LHCN-M2 (cell line): ENCODE data around the gene ENO1. TPM values are rescaled to one million over a fixed set of nuclear protein-coding genes. Genes with fewer than 3 reads are reported as not detected.
"Not testable (repeated sequence)": the region's sequence is repeated elsewhere in the genome, so short reads cannot be mapped to it uniquely, and the experiment has no call there.

Source experiments
- DNase-seq: peaks from one replicate; pipeline ENCODE4 v3.0.0-alpha.2; 2012; ENCODE audit warnings: low read depth
- polyA plus RNA-seq: library from polyadenylated mRNA; unstranded; fragments of >200 nt; gene quantifications from one replicate; pipeline ENCODE4 v1.2.1, GENCODE V29; 2012; ENCODE audit warnings: missing spikeins
- total RNA-seq: library from RNA; depleted of rRNA; stranded (reverse); fragments of >200 nt; gene quantifications from 2 replicates; pipeline ENCODE4 v1.2.3, GENCODE V29; 2014; rRNA removed

The ENO1 gene
- total RNA-seq = 2,184 and 2,442 TPM in 2 replicates
- polyA plus RNA-seq = 2,381 TPM

DNA sequence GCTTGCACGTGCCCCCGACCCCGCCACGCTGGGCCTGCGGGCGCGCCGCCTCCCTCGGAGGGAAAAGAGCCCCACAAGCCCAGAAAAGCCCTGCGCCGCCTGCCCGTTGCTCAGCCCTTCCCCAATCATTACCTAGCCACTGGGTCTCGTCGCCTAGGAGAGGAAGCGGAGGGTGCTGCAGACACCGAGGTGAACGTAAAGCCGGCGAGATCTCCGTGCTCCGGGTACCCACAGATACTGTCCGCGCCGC, at the start of gene ENO1:
Gene ENO1, minus strand, starts transcription at position 239 of the 250 bp plus-strand sequence. CDS start 3,778 bp downstream, outside the sequence.
- DNase-seq = no peak

GRCh38 chr1:8926707-8927694, 48.5 kb upstream of the ENO1 start:
- DNase-seq = no peak

- no peak for DNase-seq
Observed at GRCh38 chr1:8925960-8926359, 47.5 kb upstream of the ENO1 start.

GRCh38 chr1:8925406-8925805, 46.9 kb upstream of the ENO1 start:
- DNase-seq = no peak

DNA sequence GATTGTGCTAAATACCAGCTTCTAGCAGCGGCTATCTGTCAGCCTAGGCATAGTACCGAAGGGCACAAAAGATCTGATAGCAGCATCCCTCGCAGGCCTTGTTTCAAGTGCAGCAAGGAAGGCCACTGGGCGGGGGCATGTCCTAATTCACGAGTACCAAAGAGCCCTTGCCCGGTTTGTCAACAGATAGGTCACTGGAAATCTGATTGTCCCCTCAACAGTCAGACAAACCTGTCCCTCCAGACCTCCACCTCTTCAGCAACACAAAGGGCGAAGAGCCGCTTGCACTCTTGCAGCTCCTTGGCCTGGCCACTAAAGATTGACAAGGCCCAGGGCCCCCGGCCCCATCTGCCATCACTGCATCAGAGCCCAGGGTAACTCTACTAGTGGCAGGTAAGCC, 44.5 kb upstream of the ENO1 start:
- DNase-seq = no peak

DNA sequence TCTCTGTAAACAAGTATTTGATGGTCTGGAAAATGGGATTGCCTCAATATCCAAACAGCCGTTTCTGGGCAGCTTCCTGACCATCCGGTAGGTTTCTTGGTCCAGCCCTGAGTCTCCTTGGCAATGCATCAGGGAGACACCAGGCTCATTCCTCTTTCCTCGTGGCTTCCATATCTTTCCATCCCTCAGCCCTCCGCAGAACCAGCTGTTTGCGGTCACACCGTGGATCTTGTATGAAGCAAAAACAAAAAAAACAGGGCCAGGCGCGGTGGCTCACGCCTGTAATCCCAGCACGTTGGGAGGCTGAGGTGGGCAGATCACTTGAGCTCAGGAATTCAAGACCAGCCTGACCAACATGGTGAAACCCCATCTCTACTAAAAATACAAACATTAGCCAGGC, 39.0 kb upstream of the ENO1 start:
- peak; percentile 66 for DNase-seq

- DNase-seq = no peak
Observed at GRCh38 chr1:8915446-8915845, 37.0 kb upstream of the ENO1 start.

DNA sequence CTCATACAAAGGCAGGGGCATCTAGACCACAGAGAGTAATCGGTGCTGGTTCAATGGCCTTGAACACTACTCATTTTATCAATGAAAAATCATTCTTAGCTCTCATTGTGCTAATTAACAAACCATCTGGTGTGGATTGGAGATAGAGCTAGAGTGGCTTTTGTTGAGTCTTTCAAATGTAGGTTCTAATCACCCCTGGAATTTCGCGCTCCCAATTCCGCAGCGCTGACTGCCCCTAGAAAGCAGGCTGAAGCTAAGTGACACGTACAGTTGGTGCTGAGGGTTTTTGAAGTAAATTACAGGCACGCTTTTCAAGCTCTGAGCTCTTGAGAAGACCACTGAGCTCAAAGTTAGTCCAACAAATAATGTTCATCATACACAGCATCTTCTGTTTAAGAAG, 36.0 kb upstream of the ENO1 start:
- no peak for DNase-seq

DNA sequence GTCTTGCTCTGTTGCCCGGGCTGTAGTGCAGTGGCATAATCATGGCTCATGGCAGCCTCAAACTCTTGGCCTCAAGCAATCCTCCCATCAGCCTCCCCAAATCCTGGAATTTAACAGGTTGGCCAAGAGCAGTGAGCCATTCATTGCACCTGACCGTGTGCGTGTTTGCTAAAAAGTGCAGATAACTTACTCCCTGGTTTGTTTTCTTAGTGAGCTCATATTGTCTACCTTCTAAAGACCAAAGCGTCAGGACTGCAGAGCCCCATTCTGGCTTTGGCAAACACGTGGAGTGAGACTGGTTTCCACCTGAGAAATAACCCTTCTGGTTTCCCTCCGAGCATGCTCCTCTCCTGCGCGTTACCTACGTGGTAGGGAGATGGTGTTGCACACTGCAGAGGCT, 35.0 kb upstream of the ENO1 start:
- no peak for DNase-seq

DNA sequence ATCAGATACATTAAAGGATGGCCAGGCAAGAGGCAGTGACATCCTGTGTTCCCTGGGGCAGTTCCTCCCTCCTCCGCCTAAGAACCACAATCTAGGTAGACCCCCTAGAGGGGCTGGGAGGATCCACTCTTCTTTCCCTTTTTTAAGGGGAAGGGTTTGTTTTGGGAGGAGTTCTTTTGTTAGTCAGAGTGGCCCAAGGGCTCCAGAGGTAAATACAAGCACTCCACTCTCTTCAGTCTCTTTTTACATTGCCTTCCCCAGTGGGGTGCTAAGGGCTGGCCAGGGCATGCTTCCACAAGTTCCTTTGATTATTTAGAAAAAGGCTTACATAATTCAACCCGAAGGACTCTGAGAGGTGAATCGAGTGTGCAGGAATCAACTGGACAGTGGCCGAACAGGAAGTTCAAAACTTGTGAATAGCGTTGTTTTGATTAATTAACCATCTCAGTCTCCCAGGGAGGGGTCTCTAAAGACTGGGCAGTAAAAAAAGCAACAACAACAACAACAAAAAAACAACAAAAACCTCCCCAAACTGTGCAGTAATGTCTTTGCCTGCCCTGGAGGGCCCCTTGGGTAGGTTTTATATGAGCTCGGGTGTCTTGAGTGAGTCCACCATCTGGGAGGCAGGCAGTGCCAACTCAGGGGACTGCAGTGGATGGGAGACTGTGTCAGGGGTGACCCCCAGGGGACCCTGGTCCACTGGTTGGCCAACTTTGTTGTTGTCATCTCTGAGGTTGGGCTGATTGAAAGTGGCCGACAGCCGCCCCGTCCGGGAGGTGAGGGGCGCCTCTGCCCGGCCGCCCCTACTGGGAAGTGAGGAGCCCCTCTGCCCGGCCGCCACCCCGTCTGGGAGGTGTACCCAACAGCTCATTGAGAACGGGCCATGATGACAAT, 33.2 kb upstream of the ENO1 start:
- no peak for DNase-seq

DNA sequence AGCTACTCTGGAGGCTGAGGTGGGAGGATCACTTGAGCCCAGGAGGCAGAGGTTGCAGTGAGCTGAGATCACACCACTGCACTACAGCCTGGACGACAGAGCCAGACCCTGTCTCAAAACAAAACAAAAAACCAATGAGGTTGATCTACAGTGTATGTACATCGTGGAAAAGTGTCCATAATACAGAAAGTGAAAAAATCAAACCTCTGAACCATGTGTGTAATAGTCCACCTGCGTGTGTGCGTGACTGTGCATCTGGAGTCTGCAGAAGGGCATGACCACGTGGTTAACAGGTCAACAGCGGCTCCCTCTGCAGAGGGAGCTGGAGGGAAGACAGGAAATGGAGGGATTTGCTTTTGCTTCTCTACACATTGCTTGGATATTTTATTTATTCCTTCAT, 32.4 kb upstream of the ENO1 start:
- no peak for DNase-seq

DNA sequence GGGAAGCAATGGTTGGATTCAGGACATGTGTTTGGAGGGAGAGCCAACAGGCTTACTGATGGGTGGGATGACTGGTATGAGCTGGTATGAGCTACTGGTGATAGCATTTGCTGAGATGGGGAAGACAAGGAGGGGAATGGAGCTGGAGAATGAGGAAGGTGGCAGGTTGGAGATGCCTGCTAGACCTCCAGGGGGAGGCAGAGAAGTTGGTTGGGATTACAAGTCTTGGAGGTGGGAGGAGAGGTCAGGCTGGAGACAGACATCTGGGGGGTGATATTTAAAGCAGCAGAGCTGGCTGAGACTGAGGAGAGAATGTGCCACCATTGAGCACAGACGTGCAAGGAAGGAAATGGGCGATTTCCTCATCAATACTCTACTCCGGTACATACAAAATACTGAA, 31.8 kb upstream of the ENO1 start:
- DNase-seq = no peak

DNA sequence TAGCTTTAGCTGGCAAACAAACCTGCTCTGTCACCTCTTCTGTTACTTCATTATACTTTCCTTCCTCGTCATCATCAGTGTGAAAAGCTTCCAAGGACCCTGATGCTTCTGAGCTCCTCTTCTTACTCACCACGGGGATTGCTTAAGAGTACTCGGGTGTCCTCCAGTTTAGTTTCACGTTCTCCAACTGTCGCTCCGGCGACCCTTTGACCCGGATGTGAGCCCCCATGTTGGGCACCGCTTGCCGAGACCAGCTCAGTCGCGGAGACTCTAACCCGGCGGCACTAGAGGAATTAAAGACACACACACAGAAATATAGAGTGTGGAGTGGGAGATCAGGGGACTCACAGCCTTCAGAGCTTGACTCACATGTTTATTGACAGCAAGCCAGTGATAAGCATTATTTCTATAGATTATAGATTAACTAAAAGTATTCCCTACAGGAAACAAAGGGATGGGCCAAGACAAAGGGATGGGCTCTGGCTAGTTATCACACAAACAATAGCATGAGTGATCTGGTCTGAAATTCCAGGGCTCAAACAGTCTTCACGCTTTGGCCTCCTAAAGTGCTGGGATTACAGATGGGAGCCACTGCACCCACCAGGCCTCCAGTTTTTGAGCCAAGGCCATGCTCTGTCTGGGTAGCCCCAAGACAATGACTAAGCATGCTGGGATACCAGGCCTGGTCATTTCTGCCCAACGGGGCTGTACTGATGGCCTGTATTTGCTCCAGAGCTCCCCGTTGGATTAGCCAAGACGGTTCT, 30.1 kb upstream of the ENO1 start:
- no peak for DNase-seq

- DNase-seq = no peak
Observed at GRCh38 chr1:8905582-8906191, 27.2 kb upstream of the ENO1 start.

GRCh38 chr1:8903908-8904650, 25.6 kb upstream of the ENO1 start:
- peak; percentile 91 for DNase-seq

DNA sequence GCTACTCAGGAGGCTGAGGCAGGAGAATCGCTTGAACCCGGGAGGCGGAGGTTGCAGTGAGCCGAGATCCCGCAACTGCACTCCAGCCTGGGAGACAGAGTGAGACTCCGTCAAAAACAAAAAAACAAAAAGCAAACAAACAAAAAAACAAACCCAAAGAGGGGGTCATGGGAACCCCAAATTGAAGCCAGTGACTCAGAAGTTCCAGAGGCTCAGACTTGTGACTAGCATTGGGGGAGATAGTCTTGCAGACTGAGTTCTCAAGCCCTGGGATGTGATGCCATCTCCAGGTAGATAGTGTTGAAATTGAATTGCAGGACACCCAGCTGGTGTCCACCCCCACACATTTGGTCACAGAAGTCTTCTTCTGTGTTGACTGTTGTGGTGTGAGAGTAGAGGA, 24.9 kb upstream of the ENO1 start:
- DNase-seq = peak; percentile 65

GRCh38 chr1:8902765-8903164, 24.3 kb upstream of the ENO1 start:
- peak; percentile 44 for DNase-seq

- peak; percentile 58 for DNase-seq
Observed at GRCh38 chr1:8900684-8901083, 22.2 kb upstream of the ENO1 start.

DNA sequence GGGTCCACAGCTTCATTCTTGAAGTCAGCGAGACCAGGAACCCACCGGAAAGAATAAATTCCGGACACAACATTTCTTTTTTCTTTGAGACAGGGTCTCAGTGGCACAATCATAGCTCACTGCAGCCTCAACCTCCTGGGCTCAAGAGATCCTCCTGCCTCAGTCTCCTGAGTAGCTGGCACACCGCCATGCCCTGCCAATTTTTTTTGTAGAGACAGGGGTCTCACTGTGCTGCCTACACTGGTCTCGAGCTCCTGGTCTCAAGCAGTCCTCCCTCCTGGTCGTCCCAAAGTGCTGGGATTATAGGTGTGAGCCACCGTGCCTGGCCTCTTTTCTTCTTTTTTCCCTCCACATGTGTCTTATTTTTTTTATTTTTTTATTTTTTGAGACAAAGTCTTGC, 20.6 kb upstream of the ENO1 start:
- DNase-seq = no peak

- not testable (repeated sequence) for DNase-seq
Observed at GRCh38 chr1:8898418-8898817, 19.9 kb upstream of the ENO1 start.

- not testable (repeated sequence) for DNase-seq
Observed at GRCh38 chr1:8897505-8897904, 19.0 kb upstream of the ENO1 start.
